ENCODE measurements around the gene CMPK2.

DNA sequence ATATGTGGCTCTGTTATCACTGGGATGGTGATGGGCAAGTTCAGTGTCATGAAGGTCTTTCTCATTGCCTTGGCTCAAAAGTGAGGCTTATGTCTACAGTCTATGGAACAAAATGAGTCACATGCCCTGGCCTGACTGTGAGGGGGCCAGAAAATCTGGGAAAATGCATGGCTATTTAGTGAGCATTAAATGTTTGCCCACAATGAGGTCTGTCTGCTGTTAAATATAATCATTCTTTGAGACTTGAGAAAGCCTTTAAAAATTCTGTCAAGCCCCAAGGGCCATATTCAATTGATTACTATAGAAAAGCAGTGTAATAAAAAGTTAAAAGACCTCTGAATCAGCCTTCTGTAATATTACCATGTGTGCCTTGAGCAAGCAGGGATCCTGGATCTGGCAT is 46.0 kb upstream of the CMPK2 start:
- TF ChIP-seq, protein P1, sequence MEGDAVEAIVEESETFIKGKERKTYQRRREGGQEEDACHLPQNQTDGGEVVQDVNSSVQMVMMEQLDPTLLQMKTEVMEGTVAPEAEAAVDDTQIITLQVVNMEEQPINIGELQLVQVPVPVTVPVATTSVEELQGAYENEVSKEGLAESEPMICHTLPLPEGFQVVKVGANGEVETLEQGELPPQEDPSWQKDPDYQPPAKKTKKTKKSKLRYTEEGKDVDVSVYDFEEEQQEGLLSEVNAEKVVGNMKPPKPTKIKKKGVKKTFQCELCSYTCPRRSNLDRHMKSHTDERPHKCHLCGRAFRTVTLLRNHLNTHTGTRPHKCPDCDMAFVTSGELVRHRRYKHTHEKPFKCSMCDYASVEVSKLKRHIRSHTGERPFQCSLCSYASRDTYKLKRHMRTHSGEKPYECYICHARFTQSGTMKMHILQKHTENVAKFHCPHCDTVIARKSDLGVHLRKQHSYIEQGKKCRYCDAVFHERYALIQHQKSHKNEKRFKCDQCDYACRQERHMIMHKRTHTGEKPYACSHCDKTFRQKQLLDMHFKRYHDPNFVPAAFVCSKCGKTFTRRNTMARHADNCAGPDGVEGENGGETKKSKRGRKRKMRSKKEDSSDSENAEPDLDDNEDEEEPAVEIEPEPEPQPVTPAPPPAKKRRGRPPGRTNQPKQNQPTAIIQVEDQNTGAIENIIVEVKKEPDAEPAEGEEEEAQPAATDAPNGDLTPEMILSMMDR (conservative IDR thresholded peaks at IDR 0.05 in 1 of 2, IDR thresholded peaks at IDR 0.05 in 1 of 2; ENCODE audit: low read depth in 1 of 2, low read length in 2 of 2): no peak
- TF ChIP-seq EZH2 (IDR thresholded peaks at IDR 0.05; ENCODE audit: low read length, missing control alignments): no peak
